Psoas muscle (tissue), 8 donors: ENCODE results near the gene CDK5R2. TPM values are rescaled to one million over a fixed set of nuclear protein-coding genes. Genes with fewer than 3 reads are reported as not detected.

ENCODE experiments used
- ATAC-seq, 4 donors: fragments of 200-7000 bp; cut with Tn5 transposase; one replicate each; pipeline ENCODE4 v1.9.1; 2020; ENCODE audit warnings: moderate library complexity in 3 of 4, mild to moderate bottlenecking in 2 of 4
- DNase-seq, 2 donors: peaks; one replicate each; pipeline ENCODE4 v3.0.0-alpha.2; 2020
- H3K27ac ChIP-seq: fragments of 200-600 bp; one replicate; pipeline ENCODE4 v1.8.0; 2022
- H3K27me3 ChIP-seq, 3 donors: fragments of 200-600 bp in 1 of 3; one replicate each; pipeline versions ENCODE4 v1.6.1 to v1.8.0; 2013 to 2022; ENCODE audit warnings: low read length in 2 of 3, mild to moderate bottlenecking in 2 of 3, moderate library complexity in 1 of 3; ENCODE audit not compliant: insufficient read depth in 3 of 3
- H3K36me3 ChIP-seq, 2 donors: fragments of 200-600 bp in 1 of 2; one replicate each; pipeline versions ENCODE4 v1.6.1 to v1.8.0; 2013 to 2022; ENCODE audit warnings: low read depth in 1 of 2, mild to moderate bottlenecking in 1 of 2, moderate library complexity in 1 of 2; ENCODE audit not compliant: insufficient read depth in 1 of 2
- H3K4me1 ChIP-seq: fragments of 200-600 bp; one replicate; pipeline ENCODE4 v1.8.0; 2022
- H3K4me3 ChIP-seq: fragments of 200-600 bp; one replicate; pipeline ENCODE4 v1.8.0; 2022; ENCODE audit warnings: mild to moderate bottlenecking
- H3K9me3 ChIP-seq: fragments of 200-600 bp; one replicate; pipeline ENCODE4 v1.8.0; 2022
- CTCF ChIP-seq: fragments of 200-600 bp; IDR thresholded peaks from one replicate; pipeline ENCODE4 v1.8.0; 2022; ENCODE audit warnings: antibody characterized with exemption
- WGBS, 3 donors: extraction: QIAGEN DNeasy Blood & Tissue Kit; methylation state at CpG; one replicate each; pipeline versions ENCODE4 v1.1.6 to v1.1.7; 2013; 5-methylcytosine and 5-hydroxymethylcytosine counted together
- intact Hi-C, 2 donors: fragments of 100-400 bp; cut with DNase I; formaldehyde crosslinking; loops; one replicate each; pipeline versions ENCODE4 v1.11.0 to v1.14.2; 2022
- polyA plus RNA-seq, 3 donors: library from polyadenylated mRNA; stranded (reverse); fragments of 200-250 nt; gene quantifications; one replicate each; pipeline ENCODE4 v1.2.3, GENCODE V29; 2013
- total RNA-seq, 4 donors: library from RNA; stranded (reverse); fragmentation: NEBNext Ultra II Directional in 2 of 4; extraction: Animal tissue kit (Norgen Biotek cat#: 25700) in 2 of 4; gene quantifications; one replicate each; pipeline versions ENCODE4 v1.2.1 to v1.2.4, GENCODE V29; 2021 to 2023
- donor health status: healthy with polysubstance abuse.
- donor health status: DM: no; HTN: no; CAD: no; lungs with moderate emphysema.
- donor health status: Bipolar disorder and iron deficiency.
- donor health status: healthy.
- donor health status: DM: yes; HTN: yes; CAD: no.
- donor health status: DM: no; HTN: no; CAD: no.
- donor health status: DM: no; HTN: no; CAD: no.
- donor health status: DM: yes; HTN: yes; CAD: no.

The CDK5R2 gene
- total and polyA plus RNA-seq, 7 donors: 0.03 TPM; not detected in 6

DNA sequence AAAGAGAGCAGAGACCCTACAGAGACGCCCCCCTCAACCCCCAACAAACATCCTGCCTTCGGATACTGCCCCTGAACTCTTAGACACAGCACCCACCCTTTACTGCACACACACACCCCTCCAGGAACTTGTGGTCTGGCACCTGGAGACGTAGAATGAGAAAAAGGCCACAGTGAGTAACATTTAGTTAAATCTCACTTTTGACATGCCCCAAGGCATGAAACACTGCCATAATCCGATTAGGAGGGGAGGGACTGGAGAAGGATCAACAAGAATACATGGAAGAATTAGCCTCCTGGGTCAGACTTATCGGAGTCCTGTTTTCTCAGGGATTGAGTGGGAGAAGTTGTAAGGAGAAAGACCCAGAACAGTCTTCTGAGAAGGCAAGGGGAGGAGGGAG, 4.1 kb downstream of the CDK5R2 start:
- H3K27ac ChIP-seq: no peak overlapping the region
- H3K9me3 ChIP-seq: no peaks in the 10 kb centered on the region
- TF ChIP-seq CTCF: no peak
- H3K4me1 ChIP-seq: peaks cover 6% of the 10 kb centered on the region
- H3K4me3 ChIP-seq: no peak overlapping the region
- peaks cover 0 to 85% (median 38%) of the 10 kb centered on the region in 3 donors for H3K27me3 ChIP-seq
- H3K36me3 ChIP-seq: no peaks in the 10 kb centered on the region
- ATAC-seq (no peak), DNase-seq (no peak)
- 12 to 17% (median 14%) methylated on average over 5 of the region's 5 CpGs for whole genome bisulfite sequencing, 3 donors
- intact Hi-C loops: no loop called here

DNA sequence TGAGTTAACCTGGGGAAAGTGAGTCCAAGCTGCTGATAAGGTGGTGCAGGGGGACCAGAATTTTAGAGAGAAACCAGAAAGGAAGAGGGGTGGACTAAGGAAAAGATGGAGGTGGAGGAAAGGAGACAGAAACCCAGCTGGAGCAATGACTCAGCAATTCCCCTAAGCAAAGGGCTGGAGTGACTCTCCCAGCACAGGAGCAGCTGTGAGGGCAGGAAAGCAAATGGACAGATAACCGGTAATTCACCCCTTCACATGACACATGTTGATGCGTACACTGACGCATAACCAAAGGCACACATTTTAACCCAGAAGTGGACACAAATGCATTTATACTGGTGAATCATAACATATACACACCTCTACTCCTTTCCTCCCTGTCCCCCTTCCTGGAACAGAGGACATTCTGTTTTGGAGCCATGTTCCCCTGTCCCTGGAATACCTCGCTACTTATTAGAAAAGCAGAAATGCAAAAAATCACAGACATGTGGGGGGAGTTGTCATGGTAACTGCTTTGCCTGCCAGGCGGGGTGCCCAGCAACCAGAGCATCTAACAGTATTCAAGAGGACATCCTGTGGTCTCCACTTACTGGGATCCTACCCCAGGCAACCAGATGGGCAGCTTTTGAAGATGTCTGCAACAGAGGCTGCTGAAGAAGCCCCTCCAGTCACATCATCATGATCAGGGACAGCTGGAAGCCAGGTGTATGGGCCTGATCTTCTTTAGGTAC, 4.7 kb downstream of the CDK5R2 start:
- DNase-seq (no peak), ATAC-seq (no peak)
- peaks cover 0 to 85% (median 38%) of the 10 kb centered on the region in 3 donors for H3K27me3 ChIP-seq
- TF ChIP-seq CTCF: no peak
- 38 to 43% (median 42%) methylated on average over 5 of the region's 5 CpGs for WGBS, 3 donors
- H3K4me1 ChIP-seq: peaks cover 6% of the 10 kb centered on the region
- H3K4me3 ChIP-seq: no peak overlapping the region
- intact Hi-C loops: no loop called here
- H3K36me3 ChIP-seq: no peaks in the 10 kb centered on the region
- H3K9me3 ChIP-seq: no peaks in the 10 kb centered on the region
- no peak overlapping the region for H3K27ac ChIP-seq

DNA sequence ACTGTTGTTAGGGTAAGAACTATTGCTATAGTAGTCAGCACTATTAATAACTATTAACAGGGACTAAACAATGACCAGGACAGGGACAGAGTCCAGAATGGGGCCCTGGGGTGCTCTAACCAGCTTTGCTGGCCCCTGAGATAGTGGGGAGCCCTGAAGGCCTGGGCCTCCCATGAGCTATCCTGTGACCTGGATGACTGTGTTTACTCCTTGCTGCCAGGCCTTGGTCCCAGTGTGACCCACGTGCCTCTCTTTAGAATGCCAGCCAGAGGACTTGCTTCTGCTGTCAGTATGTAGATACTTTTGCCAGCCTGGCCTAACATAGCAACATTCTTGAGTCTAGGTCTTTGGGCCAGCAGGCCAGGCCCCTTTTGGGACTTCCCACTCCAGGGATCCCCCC, 11.4 kb downstream of the CDK5R2 start:
- peak in 1 of 2 donors; percentile 15 for DNase-seq
- 8 to 25% (median 19%) methylated on average over 1 of the region's 1 CpG for WGBS, 3 donors
- Histone ChIP-seq H3K36me3 (no peaks in the 10 kb centered on the region), H3K9me3 (no peaks in the 10 kb centered on the region), H3K4me3 (no peak overlapping the region), H3K4me1 (no peaks in the 10 kb centered on the region), H3K27me3 (peaks cover 0 to 66% (median 3%) of the 10 kb centered on the region in 3 donors), H3K27ac (no peak overlapping the region)
- intact Hi-C loops: no loop called here
- no peak for TF ChIP-seq CTCF
- no peak for ATAC-seq

- ATAC-seq (no peak), DNase-seq (no peak)
- Histone ChIP-seq H3K4me3 (no peak overlapping the region), H3K27me3 (peaks cover 2 to 81% (median 5%) of the 10 kb centered on the region in 3 donors), H3K36me3 (no peaks in the 10 kb centered on the region), H3K4me1 (no peaks in the 10 kb centered on the region), H3K9me3 (no peaks in the 10 kb centered on the region), H3K27ac (no peak overlapping the region)
- intact Hi-C loops: no loop called here
- no peak for TF ChIP-seq CTCF
- WGBS, 3 donors: 57 to 65% (median 58%) methylated on average over 4 of the region's 4 CpGs
Measured at GRCh38 chr2:218975060-218975777, 15.8 kb downstream of the CDK5R2 start.
